GM19351 (cell line): Measurements from ENCODE around the gene ARCN1.

Experiments used
- ATAC-seq: cut with Tn5 transposase; IDR thresholded peaks from one replicate; pipeline ENCODE4 v1.9.1; 2021; ENCODE audit warnings: mild to moderate bottlenecking, moderate library complexity; ENCODE audit not compliant: unreplicated experiment

ARCN1 gene

DNA sequence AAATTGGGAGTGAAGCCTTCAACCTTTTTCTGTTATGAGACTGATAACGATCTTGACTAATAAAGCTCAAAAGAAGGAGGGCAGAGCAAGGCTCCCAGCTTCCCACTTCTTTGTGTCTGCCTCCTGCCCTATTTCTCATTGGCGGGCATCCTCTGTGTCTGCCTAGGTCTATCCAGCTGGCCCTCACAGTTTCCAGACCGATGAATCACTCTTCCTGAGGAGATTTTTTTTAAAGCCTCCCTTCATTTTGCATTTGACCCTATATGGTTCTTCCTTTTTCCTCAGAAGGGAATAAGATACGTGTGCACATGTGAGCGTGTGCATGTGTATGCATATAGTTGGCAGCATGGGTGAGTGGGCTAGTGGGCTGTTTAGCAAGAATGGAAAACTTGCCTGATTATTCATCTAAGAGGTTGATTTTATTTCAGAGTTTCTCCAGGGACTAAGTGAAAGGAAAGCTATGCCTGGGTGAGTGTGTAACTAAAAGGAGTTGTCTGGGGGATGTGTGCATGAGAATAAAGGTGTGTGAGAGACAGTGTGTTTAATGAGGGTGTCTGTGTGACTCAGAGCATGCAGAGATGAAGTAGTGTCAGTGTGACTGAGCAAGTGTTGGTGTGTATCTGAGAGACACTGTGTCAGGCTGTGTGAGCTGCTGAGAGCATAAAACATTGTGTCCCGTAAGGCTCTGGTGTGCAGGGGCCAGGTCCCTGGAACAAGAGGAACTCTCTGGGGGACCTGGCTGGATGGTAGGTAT is 47.4 kb downstream of the ARCN1 start:
- no peak for ATAC-seq

DNA sequence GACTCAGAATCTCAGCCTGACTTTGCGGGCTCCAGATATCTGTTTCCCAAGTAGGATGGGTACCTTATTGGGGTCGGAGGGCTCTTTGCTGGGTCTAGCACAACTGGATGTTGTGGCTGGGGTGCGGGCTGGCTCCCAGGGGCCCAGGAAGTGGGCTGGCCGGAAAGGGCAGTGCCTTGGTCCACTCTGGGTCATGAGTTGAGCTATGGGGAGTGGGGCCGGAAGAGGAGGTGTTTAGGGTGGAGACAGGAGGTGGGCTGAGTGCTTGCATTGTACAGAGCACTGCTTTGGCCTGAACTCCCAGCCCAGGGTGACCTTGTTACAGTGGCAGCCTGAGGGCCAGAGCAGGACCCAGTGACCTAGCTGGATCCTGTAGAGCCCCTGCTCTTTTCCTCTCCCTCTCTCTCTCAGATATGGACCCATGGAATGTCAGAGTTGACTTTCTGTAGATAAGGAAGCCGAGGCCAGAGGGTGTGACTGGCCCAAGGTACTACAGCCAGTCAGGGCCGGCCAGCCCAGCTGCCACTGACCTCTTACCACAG is 48.4 kb downstream of the ARCN1 start:
- ATAC-seq, result no peak

DNA sequence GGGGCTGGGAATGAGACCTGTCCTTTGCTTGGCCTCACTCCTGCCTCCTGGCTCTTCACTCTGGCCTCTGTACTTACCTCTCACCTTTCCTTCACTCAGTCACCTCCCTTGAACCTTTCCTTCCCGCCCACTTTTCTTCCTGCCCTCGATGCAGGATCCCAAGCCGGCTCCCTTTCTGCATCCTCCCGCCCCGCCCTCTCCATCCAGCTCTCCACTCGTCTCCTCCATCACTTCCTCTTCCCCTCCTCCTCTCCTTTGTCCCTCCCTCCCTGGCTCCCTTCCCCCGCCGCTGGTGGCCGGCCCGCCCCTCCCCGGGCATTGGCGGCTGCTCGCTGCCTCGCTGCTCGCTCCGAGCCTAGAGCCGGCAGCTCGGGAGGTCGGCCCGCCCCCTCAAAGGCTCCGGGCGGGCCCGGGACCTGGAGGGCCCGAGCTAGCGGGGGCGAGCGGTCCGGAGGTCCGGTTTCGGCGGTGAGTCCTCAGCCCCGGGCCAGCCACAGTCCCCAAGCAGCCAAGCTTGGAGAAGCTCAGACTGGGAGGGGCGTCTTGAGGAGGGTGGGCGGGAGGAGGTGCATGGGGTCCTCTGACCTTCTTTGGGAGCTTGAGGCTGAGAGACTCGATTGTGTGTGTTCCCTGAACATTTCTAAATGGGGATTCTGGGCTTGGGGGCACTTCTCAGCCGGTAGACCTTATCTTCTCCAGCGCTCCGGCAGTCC is 49.0 kb downstream of the ARCN1 start:
- no peak for ATAC-seq

DNA sequence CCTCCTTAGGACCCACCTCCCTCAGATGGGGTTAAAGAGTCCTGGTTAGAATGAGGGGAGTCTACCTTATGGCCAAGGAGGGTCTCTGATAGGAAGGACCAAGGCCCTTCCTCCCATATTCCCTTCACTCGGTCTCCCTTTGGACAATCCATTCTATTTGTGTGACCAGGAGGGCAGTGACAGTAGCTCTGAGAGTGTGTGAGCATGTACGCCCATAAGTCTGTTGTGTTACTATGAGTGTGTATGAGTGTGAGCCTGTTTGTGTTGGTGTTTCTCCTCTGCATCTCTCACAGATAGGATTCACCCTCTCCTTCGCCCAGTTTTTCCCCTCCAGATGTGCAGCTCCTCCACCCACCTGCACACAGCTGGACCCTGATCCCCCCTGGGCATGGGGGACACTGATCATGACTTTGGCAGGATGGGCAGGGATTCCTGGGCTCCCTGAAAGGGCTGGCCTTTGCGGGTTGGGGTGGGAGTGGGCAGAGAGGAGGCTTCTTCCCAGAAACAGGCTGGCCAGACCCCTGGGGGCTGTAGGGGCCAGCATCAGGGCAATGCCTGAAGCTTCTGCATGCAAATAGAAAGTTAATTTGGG is 49.7 kb downstream of the ARCN1 start:
- no peak for ATAC-seq

DNA sequence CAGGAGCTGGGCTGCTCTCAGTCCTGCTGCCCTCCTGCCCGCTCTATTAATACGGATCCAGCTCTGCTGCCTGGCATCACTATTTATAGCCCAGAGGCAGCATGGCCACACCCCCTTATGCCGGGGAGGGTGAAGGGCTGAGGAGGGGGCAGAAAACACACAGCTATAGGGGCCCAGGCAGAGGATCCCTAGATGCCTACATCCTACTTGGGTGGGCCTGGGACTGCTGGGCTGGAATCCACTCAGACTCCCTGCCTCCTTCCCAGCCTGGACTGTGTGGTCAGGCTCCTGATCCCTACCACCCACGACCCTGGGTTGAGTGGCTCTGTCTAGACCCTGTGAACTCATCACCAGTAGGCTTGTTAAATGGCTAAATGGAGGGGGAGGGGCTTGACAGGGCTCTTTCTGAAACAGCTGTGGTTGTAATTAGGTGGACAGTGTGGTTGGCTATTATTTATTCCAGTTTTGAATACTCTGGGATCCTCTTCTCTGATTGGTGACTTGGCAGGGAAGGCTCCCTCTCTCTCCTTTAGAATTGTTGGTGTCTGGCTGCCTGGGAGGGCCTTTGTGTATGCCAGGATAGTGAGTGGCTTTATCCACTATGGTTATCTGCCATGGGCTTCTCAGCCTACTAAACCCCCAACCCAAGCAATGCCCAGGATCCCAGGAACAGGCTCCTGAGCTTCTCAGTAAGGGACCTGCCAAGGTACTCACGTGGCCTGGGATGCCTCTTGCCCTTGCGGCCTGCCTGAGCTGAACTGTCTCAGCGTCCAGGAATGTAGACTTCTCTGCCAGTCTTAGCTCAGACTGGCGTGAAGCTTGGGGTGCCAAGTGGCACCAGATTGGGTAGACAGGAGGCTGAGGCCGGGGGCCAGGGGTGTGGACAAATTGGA is 50.4 kb downstream of the ARCN1 start:
- no peak for ATAC-seq

DNA sequence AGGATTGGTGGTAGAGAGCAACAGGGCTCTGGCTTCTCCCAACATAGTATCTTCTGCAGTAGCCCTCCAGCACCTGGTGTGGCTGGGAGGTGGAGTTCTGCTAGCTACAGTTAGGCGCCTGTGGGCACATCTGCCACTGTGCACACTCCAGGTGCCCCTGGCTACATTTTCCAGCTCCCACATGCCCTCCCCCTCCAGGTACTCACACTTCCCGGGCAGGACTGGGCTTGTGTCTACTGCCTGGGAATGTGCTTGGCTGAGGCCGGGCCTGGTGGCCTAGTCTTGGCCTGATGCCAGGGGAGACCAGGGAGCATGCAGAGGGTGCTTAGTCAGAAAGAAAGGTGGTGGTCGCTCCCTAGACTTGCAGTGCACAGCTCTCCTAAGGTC is 51.1 kb downstream of the ARCN1 start:
- no peak for ATAC-seq

DNA sequence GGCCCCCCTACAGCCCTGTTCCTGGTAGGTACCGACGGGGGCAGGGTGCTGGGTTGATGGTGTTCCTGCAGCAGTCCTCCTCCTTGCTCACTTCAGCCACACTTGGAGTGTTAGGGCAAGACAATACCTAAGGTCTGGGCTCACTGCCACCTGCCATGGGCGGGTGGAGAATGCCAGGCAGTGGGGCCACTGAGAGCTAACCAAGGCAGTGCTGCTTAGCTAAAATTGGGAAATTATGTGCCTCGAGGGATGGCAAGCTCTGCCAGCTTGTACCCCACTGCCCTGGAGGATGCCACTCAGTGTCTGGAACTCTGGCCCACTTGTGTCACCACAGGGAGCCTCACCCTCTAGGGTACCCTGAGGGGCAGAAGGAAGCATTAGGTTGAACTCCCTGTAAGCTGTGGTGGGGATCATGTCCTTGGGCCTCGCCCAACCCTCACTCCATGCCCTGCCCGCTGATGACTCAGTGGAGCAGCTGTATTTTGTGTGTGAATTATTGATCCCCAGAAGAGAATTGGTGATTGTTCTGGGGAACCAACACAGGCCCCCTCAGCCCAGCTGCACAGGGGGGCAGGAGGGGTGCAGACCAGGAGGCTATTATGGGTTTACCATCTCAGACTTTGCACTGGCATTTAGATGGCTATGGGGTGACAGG is 53.0 kb downstream of the ARCN1 start:
- ATAC-seq, result no peak

DNA sequence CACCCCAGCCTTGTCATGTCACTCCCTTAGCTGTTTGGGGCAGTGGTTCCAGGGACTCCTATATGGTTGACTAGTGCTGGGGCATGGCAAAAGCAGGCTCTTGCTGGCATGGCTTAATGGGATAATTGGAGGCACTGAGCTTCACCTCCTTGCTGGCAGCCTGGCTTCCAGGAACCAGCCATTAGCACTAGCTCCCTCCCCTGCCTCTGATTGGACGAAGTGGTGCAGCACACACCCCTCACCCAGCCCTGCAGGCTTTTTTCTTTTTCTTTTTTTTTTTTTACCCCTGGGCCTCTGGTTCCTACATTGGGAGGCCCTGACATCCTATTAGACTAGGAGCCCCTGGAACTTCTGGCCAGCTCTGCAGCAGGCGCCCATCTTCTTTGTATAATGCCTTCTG is 53.8 kb downstream of the ARCN1 start:
- ATAC-seq, result no peak

DNA sequence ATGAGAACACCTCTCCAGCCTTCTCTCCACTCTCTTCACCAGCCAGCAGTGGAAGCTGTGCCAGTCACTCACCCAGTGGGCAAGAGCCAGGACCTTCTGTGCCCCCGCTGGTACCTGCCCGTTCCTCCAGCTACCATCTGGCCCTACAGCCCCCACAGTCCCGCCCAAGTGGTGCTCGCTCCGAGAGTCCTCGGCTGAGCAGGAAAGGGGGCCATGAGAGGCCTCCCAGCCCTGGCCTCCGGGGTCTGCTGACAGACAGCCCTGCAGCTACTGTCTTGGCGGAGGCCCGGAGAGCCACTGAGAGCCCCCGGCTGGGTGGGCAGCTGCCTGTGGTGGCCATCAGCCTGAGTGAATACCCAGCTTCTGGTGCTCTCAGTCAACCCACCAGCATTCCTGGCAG is 55.4 kb downstream of the ARCN1 start:
- ATAC-seq, result no peak

DNA sequence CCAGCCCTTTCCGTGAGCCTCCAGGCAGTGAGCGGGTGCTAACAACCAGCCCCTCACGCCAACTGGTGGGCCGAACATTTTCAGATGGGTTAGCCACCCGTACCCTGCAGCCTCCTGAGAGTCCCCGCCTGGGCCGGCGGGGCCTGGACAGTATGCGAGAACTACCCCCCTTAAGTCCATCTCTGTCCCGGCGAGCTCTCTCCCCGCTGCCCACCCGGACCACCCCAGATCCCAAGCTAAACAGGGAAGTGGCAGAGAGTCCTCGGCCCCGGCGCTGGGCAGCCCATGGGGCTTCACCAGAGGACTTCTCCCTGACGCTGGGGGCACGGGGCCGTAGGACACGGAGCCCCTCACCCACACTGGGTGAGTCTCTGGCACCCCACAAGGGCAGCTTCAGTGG is 55.8 kb downstream of the ARCN1 start:
- ATAC-seq, result no peak

DNA sequence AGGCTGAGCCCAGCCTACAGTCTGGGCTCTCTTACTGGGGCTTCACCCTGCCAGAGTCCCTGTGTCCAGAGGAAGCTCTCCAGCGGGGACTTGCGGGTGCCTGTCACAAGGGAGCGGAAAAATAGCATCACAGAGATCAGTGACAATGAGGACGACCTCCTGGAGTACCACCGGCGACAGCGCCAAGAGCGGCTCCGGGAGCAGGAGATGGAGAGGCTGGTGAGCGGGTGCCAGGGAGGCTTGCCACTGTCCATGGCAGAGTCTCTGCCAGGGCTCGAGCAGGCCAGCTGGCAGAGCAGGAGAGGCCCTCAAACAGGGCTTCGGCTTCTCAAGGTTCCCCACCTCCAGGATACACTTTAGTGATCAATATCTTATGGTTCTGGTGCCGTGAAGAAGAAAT is 56.2 kb downstream of the ARCN1 start:
- no peak for ATAC-seq

DNA sequence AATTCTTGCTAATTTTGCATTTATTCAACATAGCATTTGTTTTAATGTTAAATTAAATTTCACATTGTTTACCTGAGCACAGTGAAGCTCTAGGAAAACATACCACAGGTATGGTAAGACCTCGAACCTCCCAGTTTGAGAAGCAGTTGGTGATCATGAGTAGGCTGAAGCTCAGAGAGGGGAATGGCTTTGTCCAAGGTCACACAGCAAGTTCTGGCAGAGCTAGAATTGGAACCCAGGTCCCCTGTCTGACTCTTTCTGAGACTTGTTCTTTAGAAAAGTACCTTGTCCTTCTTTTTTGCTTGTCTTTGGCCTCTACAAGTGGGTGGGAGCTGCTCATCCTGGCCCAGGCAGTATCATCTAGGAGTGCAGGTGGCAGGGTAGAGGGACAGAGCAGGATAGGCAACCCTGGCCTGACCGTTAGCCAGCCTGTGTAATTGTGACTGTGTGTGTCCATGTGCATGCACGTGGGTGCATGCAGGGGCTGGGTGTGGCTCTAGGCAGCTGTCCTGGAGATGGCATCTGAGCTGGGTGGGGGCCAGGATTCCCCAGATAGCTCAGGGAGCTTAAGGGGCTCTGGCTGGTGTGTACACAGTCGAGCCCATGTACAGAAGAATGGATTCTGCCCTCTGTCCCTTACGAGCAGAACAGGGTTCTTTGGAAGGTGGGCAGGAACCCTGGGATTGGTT is 56.8 kb downstream of the ARCN1 start:
- ATAC-seq, result no peak

DNA sequence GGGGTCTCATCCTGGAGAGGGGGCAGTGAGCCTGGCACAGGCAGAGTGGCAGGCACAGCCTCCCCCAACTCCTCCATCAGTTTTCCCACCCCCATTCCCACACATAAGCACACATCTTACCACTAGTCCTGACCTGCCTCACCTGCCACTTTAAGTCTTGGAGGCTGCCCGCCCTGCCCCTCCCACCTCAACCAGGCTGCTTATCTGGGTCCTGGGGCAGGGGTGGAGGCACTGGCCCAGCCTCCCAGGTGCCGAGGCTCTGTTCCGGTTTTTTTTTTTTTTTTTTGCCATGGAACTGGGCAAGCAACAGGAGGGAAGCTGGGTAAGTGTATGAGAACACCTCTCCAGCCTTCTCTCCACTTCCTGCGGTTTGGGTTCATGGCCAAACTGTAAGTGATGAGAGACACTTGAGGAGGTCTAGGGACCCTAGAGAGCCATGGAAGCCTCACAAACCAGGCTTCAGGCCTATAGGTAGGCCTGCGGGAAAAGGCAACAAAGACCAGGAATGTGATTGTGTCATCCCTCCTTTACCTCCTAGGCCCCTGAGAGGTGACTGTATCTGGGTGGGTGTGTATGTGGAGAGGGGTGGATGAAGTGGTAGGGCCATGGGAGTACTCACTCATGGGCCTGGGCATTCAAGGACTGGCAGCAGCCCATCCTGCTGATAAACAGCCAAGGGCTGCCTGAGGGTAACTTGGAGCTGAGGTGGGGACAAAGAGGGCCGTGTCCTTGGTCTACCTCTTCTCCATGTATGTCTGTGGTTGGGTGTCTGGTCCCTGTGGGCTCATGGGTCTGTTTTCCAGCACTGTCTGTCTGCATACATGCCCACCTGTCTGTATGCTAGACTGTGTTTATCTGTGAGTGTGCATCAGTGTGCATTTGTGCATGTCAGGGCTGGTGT is 57.8 kb downstream of the ARCN1 start:
- ATAC-seq, result no peak

DNA sequence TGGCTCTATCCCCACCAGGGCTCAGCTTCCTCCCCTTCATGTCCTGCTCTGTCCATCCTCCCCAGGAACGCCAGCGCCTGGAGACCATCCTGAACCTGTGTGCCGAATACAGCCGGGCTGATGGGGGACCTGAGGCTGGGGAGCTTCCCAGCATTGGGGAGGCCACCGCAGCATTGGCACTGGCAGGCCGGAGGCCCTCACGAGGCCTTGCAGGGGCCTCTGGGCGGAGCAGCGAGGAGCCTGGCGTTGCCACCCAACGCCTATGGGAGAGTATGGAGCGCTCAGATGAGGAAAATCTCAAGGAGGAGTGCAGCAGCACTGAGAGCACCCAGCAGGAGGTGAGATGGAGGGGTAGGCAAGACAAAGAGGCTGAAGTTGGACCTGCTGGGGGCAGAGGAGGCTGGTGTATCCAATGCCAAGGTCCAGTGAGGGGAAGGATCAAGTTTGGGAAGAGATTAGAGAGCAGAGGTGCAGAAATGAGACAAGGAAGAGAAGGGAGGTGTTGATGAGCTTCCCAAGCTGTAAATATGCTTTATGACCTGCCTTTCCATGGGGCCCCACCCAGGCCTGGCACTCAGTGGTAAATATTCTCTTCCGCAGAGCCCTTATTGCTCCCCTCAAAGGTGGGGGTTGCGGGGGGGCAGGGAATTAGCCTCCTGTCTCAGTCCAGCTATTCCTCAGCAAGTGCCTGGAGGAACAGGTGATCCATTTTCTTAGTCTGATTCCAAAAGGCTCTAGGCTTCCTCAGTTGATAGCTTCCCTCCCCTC is 59.1 kb downstream of the ARCN1 start:
- no peak for ATAC-seq

DNA sequence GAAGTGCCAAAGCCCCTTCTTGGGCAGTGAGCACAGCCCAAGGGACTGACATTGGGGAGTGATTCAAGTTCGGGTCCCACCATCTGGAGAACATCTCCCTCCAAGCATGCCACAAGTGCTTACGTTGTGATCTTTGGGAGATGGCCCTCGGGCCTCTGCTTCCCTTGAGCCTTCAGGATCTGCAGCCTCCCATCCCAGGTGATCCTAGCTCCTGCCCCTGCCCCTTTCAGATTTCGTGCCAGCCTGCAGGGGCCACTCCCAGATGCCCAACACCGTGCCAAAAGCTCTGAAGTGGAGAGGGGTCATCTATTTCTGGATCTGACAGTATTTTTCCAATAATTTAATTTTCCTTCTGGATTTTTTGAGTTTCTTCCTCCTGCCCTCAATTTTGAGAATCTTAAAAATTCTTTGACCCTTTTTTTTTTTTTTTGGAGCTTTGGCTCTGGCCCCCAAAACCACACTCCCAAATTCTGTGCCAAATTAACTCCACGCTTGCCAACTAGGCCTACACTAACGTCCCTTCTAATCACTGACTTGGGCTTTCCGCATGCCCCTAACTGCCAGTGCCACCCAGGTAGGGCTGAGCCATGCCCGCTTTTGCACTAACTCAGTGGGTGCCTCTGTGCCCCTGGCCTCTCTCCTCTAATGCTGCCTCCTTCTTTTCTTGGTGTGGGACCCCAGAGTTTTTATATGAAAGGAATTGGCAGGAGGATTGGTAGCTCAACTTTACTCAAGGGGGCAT is 60.5 kb downstream of the ARCN1 start:
- no peak for ATAC-seq

DNA sequence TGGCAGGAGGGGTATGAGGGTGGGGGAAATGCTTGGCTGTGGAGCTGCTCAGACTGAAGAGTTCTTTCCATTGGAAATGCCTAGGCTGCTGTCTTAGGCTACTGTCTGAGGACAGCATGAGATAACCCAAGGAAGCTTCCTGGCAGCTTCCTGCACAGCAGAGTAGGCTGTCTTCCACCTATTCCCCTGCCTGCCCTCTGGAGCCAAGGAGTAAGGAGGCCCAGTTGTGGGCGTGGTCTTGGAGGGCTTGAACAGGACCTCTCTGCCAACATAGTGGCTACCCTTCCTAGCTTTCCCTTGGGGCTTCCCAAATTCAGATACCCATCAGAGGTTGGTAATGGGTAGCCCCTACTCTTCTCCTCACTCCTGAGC is 61.1 kb downstream of the ARCN1 start:
- ATAC-seq, result no peak

DNA sequence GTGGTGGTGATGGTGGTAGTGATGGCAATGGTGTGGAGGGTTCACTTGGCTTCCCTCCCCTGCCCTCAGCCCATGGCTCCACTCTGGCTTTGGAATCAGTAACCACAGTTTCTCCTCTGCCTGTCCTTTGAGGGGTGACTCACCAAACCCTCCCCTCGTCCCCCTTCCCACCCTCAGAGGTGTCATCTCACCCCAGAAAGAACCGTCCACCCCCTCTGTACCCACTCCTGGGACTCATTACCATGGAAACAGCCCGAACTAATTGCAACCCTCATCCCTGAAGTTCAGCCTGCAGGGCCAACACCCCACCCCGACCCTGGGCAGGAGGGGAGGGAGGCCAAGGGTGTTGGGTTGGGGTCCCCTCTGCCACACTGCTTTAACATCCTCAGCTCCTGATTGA is 61.8 kb downstream of the ARCN1 start:
- ATAC-seq, result no peak
